HAP-1 (cell line): ENCODE data around the gene SLC46A1.

Experiments
- DNase-seq, 2 experiments: peaks; one replicate each; pipeline ENCODE4 v3.0.0-alpha.2; 2016 to 2020; ENCODE audit warnings: low spot score in 2 of 2
- H3K27me3 ChIP-seq: fragments of 250-450 bp; sonication (Bioruptor Pico); 2 replicates; pipeline ENCODE4 v1.5.1; 2020; ENCODE audit warnings: low read depth, mild to moderate bottlenecking, moderate library complexity
- H3K36me3 ChIP-seq: fragments of 250-450 bp; sonication (Bioruptor Pico); replicated peaks from 2 replicates; pipeline ENCODE4 v1.5.1; 2020; ENCODE audit warnings: mild to moderate bottlenecking
- H3K4me1 ChIP-seq: fragments of 250-450 bp; sonication (Bioruptor Pico); 2 replicates; pipeline ENCODE4 v1.5.1; 2020; ENCODE audit warnings: mild to moderate bottlenecking
- H3K4me3 ChIP-seq: fragments of 250-450 bp; sonication (Bioruptor Pico); 2 replicates; pipeline ENCODE4 v1.5.1; 2020; ENCODE audit warnings: mild to moderate bottlenecking, moderate library complexity
- H3K9me3 ChIP-seq: fragments of 250-450 bp; sonication (Bioruptor Pico); 2 replicates; pipeline ENCODE4 v1.5.1; 2020; ENCODE audit warnings: mild to moderate bottlenecking, moderate library complexity
- in situ Hi-C: fragments of 300-500 bp; cut with MboI; formaldehyde crosslinking; loops from 3 replicates; pipeline ENCODE4 v1.14.3; 2020; ENCODE audit warnings: low sequenced_read_pairs, inconsistent platforms, mixed read lengths

Gene SLC46A1

DNA sequence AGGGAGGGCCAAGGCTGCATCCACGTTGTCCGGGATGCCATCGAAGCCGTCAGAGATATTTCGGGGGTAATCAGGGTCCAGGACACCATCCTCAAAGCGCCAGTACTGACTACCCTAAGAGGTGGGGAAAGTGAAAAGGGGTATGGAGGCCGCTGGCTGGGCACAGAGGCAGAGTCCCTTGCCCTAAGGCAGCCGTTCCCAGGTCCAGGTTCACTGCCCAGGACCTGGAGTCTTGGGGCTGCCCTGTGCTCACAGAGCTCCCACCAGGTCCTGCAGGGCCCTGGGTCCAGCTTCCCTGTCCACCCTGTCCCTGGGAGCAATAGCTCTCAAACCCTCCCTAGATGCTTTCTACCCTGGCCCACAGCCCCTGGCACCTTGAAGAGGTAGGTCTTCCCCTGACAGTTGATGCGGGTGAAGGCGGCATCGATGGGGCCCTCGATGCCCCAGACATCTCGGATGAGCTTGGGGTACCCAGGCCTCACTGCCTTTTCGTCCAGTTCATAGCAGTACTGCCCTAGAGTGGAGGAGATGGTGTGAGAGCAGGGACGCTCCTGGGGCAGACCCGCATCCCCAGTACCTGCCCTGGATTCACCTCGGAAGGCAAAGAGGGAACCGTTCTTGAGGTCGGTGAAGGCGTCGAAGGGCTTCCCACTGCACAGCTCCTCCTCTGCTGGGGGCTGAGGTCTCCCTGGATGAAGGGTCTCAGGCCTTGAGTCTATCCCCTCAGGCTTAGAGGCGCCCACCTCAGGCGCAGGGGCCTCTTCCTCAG is 36.9 kb downstream of the SLC46A1 start:
- Histone ChIP-seq H3K4me3 (no peak overlapping the region), H3K9me3 (no peaks in the 10 kb centered on the region), H3K4me1 (no peaks in the 10 kb centered on the region; the same call in 1 of the 2 replicates), H3K36me3 (no peaks in the 10 kb centered on the region), H3K27me3 (no peaks in the 10 kb centered on the region)
- no peak for DNase-seq
- in situ Hi-C loops: no loop called here

DNA sequence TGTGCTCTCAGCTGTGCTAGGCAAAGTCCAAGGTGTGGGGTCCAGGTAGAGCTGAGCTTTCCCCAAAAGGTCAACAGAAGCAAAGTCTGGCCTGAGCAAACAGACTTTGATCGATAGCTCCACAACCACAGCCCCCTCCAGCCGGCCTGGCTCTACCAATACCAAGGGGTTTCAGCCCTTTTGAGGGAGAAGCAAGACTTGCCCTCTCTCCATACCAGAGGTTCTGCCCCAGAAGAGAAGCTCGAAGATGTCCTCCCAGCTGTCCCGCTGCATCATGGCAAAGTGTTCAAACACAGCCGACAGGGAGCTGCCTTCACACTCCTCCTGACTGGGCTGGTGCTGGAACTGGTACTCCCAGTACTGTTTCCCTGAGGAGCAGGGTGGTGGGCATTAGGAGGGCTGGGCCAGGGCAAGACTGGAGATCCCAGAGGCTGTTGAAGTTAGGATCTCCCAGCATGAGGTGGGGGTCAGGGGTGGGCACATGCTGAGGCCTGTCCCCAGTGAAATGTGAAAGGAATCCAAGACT is 37.6 kb downstream of the SLC46A1 start:
- in situ Hi-C loops: no loop called here
- no peak overlapping the region for H3K4me3 ChIP-seq
- no peaks in the 10 kb centered on the region for H3K27me3 ChIP-seq
- H3K4me1 ChIP-seq: no peaks in the 10 kb centered on the region; the same call in 1 of the 2 replicates
- no peak for DNase-seq
- no peaks in the 10 kb centered on the region for H3K9me3 ChIP-seq
- no peaks in the 10 kb centered on the region; the same call in 1 of the 2 replicates for H3K36me3 ChIP-seq

DNA sequence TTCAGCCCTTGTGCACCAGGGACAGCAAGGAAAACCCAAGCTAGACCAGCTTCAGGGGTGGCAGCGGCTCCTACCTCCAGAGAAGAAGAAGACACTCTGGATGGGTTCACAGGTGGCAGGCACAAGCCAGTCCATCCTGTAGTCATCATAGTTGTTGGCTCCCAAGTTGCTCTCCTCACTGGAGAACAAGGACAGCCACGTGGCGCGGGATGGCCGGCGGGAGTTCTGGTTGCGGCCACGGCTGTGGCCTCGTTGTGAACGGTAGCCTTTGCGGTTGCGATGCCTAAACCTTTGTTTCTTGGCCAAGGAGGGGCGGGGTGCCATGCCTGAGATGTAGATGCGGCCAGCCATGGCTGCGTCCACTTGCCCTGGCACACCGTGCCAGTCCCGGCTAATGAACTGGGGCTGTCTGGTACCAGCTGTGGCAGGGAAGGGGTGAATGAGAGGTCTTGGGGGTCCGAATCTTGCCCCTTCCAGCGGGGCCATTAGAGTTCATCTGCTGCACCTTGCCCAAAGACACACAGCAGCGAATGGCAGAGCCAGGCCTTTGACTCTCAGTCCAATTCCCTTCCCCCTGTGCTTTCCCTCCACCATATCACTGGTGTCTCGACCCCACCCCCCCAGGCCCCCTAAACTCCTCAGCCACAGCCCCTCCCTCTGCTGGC is 38.2 kb downstream of the SLC46A1 start:
- DNase-seq: no peak
- no peak overlapping the region for H3K4me3 ChIP-seq
- H3K9me3 ChIP-seq: no peaks in the 10 kb centered on the region
- H3K4me1 ChIP-seq: no peaks in the 10 kb centered on the region; the same call in 1 of the 2 replicates
- H3K27me3 ChIP-seq: no peaks in the 10 kb centered on the region
- in situ Hi-C loops: no loop called here
- H3K36me3 ChIP-seq: no peaks in the 10 kb centered on the region; the same call in 1 of the 2 replicates

DNA sequence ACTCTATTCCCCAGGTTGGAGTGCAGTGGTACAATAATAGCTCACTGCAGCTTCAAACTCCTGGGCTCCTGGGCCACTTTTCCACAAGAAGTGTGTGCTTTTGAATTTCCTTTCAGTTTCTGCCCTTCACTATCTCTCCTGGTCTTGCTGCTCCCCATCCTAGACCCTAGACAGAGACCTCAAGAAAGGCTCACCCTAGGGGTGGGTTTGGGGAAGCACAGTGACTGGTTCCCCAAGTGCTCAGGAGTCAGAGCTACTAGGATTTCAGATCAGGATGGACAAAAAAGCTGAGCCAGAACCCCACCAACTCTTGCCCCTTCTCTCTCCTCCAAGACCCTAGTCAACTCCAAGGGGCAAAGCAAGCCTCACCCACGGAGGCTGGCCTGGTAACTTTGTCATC is 39.4 kb downstream of the SLC46A1 start:
- Histone ChIP-seq H3K4me1 (no peaks in the 10 kb centered on the region; the same call in 1 of the 2 replicates), H3K36me3 (peaks cover 2% of the 10 kb centered on the region; the same call in 1 of the 2 replicates), H3K9me3 (no peaks in the 10 kb centered on the region), H3K4me3 (no peak overlapping the region), H3K27me3 (no peaks in the 10 kb centered on the region)
- in situ Hi-C loops: no loop called here
- no peak for DNase-seq

GRCh38 chr17:28365487-28365886 is 40.5 kb downstream of the SLC46A1 start:
- Histone ChIP-seq H3K9me3 (no peaks in the 10 kb centered on the region), H3K27me3 (no peaks in the 10 kb centered on the region), H3K4me1 (no peaks in the 10 kb centered on the region), H3K36me3 (peaks cover 13% of the 10 kb centered on the region), H3K4me3 (no peak overlapping the region)
- DNase-seq: no peak
- in situ Hi-C loops: no loop called here

DNA sequence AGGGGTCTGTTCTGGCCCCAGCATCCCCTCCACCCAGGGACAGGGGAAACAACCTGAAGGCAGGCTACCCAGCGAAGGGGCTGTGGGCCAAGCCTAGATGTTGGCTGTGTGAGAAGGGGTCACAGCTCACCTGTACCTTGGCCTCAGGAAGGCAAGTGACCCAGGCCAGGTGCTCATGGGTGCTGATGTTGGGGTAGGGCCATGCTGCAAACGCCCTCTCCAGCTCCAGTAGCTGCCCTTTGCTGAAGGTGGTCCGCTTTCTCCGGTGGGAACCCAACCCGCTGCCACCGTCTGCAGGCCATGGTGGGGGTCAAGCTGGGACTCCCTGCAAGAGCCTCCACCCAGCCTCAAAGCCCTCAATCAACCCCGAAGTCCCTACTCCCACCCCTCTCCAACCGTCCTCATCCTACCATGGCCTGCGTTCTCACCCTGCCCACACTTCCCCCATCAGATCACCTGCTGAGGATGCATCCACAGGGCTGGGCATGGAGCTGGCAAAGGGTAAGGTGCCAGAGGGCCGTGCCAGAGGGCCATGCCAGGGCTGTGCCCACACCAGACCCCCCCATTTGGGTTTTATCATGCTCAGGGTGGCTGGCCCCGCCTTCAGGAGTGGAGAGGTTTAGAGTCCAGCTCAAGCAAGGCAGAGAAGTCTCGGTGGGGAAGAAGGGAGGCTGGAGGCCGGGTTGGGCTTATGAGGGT is 41.2 kb downstream of the SLC46A1 start, which contains the start of gene SEBOX:
TSS of gene SEBOX (minus strand) at position 535 of the 699 bp plus-strand sequence. CDS start at position 487, 48 bp downstream.
- DNase-seq: no peak
- Histone ChIP-seq H3K4me1 (no peaks in the 10 kb centered on the region), H3K9me3 (no peaks in the 10 kb centered on the region), H3K27me3 (no peaks in the 10 kb centered on the region), H3K36me3 (peaks cover 18% of the 10 kb centered on the region), H3K4me3 (no peak within 1 kb of the TSS)
- in situ Hi-C loops: no loop called here

GRCh38 chr17:28363776-28364650 is 42.0 kb downstream of the SLC46A1 start:
- in situ Hi-C loops: no loop called here
- H3K4me1 ChIP-seq: no peaks in the 10 kb centered on the region
- DNase-seq: no peak
- H3K9me3 ChIP-seq: no peaks in the 10 kb centered on the region
- H3K4me3 ChIP-seq: no peak overlapping the region
- H3K36me3 ChIP-seq: peaks cover 24% of the 10 kb centered on the region
- H3K27me3 ChIP-seq: no peaks in the 10 kb centered on the region

DNA sequence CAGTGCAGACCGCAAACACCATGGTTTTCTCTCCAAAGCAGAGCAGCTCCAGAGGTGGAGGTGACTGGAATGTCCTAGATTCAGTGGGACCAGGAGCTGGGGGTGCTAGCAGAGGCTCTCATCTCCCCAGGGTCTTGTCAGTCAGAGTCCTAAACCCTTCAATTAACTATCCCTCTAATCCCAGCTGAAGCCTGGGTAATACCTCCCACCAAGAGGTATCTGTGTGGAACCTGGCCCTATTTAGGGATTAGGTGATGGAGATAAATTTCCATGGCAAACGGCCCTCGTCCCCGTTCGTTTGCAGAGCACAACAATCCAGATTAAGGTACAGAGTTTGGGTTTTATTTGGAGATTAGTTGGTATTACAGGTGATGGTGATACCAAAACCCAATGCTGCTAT is 42.8 kb downstream of the SLC46A1 start:
- H3K4me3 ChIP-seq: no peak overlapping the region
- H3K4me1 ChIP-seq: peaks cover 5% of the 10 kb centered on the region
- no peaks in the 10 kb centered on the region for H3K9me3 ChIP-seq
- peaks cover 24% of the 10 kb centered on the region for H3K36me3 ChIP-seq
- DNase-seq: no peak
- H3K27me3 ChIP-seq: no peaks in the 10 kb centered on the region
- in situ Hi-C loops: no loop called here

DNA sequence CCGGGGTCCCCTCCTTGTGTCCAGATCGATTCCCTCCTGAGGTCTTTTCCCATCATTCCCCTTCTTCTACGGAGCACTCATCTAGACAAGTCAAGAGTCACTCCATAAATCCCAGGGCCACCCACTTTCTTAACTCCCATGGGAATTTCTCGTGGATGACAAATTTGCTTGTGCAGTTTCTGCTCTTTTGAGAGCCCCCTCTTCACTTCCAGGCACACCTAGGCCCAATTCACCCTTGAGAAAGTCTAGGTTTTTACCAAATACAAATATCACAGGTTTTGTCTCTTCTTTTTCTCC is 48.2 kb downstream of the SLC46A1 start:
- no peak for DNase-seq
- no peaks in the 10 kb centered on the region for H3K9me3 ChIP-seq
- peak overlapping the region; percentile 90 for H3K4me3 ChIP-seq
- H3K4me1 ChIP-seq: peaks cover 17% of the 10 kb centered on the region
- no peaks in the 10 kb centered on the region for H3K27me3 ChIP-seq
- peaks cover 46% of the 10 kb centered on the region for H3K36me3 ChIP-seq
- in situ Hi-C loops: loop anchor here (5.0 kb wide), 1 partner anchor 36 kb away; no protein-coding TSS in a partner anchor

DNA sequence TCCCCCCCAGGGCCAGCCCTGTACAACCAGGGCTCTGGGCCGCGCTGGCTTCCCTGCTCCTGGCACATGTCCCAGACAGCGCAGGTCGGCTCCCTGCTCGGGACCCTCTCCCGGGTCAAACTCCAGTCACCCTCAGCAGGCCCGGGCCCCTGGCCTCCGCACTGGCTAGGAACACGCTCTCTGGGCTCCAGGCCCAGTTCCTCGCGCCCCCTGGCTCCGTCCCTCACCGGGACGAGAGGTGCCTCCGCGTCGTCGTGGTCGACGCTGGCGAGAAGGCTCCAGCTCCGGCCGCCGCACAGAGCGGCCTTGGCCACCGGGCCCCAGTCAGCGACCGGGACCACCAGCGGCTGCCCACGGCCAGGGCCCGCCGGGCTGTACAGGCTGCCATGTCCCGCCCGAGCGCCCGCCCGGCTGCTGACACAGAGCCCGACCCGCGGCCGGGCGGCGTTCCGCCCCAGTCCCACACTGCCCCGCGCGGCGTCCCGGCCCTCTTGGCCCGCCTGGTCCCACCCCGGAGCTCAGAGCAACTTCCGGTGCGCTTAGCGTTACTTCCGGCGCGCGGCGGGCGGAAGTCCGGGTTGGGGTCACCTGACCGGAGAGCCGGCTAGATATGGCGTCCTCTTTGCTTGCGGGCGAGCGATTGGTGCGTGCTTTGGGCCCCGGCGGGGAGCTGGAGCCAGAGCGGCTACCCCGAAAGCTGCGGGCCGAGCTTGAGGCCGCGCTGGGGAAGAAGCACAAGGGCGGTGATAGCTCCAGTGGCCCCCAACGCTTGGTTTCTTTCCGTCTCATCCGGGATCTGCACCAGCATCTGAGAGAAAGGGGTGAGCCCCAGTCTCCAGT is 48.7 kb downstream of the SLC46A1 start, which contains the start of gene POLDIP2:
TSS of gene POLDIP2 (minus strand) at position 467 of the 840 bp plus-strand sequence. CDS start at position 388, 79 bp downstream.
- Histone ChIP-seq H3K9me3 (no peaks in the 10 kb centered on the region), H3K4me3 (peak within 1 kb of the TSS; percentile 90), H3K36me3 (peaks cover 51% of the 10 kb centered on the region), H3K27me3 (no peaks in the 10 kb centered on the region), H3K4me1 (peaks cover 17% of the 10 kb centered on the region)
- in situ Hi-C loops: loop anchor here (5.0 kb wide), 1 partner anchor 35 kb away; no protein-coding TSS in a partner anchor
- peak; percentile 90 to 96 for DNase-seq

GRCh38 chr17:28350271-28350670 is 55.7 kb downstream of the SLC46A1 start:
- peaks cover 90% of the 10 kb centered on the region for H3K36me3 ChIP-seq
- H3K9me3 ChIP-seq: no peaks in the 10 kb centered on the region
- DNase-seq: no peak
- no peaks in the 10 kb centered on the region for H3K4me1 ChIP-seq
- in situ Hi-C loops: no loop called here
- H3K27me3 ChIP-seq: no peaks in the 10 kb centered on the region
- no peak overlapping the region for H3K4me3 ChIP-seq

DNA sequence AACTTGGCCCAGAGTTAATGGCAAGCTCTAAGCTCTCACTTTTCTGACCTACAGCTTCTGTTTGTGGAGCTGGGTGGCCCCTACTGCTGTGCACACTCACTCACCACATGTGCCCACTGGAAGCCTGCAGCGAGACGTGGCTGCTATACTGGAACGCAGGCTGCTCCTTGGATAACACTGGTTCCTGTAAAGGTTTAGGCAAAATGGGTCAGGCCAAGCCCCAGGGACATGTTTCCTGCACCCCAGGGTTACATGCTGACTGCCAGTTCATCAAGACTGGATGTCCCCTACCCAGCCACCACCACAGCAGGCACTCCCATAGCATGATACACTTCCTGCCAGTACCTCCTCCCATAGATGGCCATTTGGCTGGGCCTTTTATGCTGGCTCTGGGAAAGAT is 57.0 kb downstream of the SLC46A1 start:
- Histone ChIP-seq H3K9me3 (no peaks in the 10 kb centered on the region), H3K27me3 (no peaks in the 10 kb centered on the region), H3K4me1 (no peaks in the 10 kb centered on the region), H3K4me3 (no peak overlapping the region), H3K36me3 (peaks cover 78% of the 10 kb centered on the region)
- in situ Hi-C loops: no loop called here
- DNase-seq: no peak
